Stimulated activated naive CD8-positive, alpha-beta T cell treated with anti-CD3 and anti-CD28 coated beads, Interleukin-15, Interleukin-2, amounts not matched to agents 100 U/mL and 50 U/mL, for 24 hours (primary cell): ENCODE results near the gene NUP214.
"Not testable (repeated sequence)": the region's sequence is repeated elsewhere in the genome, so short reads cannot be mapped to it uniquely, and the experiment has no call there.

ENCODE experiments used
- ATAC-seq: fragments of 150-1000 bp; cut with Tn5 transposase; one replicate; pipeline ENCODE4 v1.10.0; 2021
- DNase-seq: peaks from one replicate; pipeline ENCODE4 v3.0.0; 2021

The NUP214 gene

DNA sequence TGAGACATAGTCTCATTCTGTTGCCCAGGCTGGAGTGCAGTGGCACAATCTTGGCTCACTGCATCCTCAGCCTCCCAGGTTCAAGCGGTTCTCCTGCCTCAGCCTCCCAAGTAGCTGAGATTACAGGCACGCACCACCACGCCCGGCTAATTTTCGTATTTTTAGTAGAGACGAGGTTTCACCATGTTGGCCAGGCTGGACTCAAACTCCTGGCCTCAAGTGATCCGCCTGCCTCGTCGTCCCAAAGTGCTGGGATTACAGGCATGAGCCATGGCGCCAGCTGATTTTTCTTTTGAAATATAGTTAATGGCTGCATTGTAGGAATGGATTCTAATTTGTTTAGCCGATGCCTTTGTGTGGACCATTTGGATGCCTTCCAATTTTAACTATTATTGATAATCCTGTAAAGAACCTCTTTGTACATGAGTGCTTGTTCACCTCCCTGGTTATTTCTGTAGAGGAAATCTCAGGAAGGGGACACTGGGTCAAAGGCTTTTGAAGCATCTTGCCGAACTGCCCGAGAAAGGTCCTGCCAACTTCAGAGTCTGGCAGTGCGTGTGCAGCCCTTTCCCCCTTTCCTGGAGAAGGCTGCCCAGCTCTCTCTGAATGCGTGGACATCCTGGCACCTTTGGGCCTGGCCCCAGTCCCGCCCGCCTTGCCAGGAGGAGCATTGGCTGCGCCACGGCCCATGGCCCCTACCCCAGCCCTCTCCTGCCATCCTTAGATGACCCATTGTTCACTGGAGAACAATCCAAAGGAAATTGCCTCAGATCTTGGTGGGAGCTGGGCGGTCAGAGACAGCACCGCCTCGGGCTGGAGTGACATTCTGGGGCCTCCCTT is 8.9 kb upstream of the NUP214 start:
- no peak for DNase-seq
- ATAC-seq, result no peak

DNA sequence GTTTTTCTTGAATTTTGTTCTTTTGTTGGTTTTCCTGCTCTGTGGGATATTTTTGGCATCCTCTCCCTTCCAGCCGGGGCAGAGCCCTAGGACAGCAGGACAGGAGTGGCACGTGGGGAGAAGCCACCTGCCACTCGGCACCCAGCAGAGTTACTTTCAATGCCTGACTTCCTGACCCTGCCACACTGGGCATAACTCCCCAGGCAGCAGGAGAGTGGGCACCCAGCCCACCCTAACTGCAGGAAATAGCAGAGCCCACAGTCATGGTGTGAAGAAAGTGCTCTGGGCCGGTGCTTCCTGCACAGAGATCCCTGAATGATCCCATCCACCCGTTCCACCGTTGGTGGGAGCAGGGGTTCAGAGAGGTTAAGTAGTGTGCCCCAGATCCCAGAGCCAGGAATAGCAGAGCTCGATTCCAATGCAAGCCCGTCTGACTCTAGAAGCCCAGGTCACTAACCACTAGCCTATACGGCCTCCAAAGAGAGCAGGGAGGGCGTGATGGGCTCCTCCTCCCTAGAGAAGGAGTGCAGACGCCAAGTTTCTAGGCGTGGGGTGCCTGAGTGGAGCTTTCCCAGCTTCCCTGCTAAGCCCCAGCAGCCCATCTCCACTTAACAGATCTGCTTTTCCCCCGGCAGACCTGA is 8.1 kb upstream of the NUP214 start:
- ATAC-seq (no peak), DNase-seq (no peak)

DNA sequence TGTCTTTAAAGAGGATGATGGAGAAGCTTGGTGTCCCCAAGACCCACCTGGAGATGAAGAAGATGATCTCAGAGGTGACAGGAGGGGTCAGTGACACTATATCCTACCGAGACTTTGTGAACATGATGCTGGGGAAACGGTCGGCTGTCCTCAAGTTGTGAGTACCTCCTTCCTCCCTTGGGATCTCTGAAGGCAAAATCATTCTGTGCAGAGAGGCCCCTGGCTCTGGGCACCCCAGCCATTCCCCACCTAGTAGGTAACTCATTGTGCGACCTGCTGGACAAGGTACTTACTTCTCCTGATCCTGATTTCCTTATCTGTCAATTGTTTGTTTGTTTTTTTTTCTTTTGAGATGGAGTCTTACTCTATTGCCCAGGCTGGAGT is 7.6 kb upstream of the NUP214 start:
- DNase-seq (no peak), ATAC-seq (no peak)

DNA sequence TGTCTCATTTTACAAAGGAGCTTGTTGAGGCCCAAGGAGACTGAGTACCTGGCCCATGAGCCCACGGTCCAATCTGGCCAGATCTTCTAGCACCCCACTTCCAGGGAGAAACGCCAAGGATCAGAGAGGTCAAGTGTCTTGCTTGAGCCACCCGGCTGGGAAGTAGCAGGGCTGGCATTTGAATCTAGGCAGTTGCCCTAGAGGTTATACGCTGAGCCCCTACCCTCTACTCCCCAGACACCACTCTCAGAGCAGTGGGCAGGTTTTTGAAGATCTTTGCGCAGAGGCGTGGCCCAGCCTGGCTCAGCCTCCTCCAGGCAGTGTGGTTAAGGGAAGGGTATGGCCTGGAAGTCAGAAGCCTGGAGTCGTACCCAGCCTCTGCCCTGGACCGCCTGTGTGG is 5.8 kb upstream of the NUP214 start:
- no peak for ATAC-seq
- DNase-seq, result no peak

DNA sequence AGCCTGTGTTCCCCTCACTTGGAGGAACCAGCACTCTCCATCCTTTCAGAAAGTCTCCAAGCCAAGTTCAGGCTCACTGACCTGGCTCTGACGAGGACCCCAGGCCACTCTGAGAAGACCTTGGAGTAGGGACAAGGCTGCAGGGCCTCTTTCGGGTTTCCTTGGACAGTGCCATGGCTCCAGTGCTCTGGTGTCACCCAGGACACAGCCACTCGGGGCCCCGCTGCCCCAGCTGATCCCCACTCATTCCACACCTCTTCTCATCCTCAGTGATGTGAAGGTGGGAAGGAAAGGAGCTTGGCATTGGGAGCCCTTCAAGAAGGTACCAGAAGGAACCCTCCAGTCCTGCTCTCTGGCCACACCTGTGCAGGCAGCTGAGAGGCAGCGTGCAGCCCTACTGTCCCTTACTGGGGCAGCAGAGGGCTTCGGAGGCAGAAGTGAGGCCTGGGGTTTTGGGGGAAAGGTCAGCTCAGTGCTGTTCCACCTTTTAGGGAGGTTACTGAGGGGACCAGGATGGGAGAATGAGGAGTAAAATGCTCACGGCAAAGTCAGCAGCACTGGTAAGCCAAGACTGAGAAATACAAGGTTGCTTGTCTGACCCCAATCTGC is 4.7 kb upstream of the NUP214 start:
- ATAC-seq, result no peak
- no peak for DNase-seq

DNA sequence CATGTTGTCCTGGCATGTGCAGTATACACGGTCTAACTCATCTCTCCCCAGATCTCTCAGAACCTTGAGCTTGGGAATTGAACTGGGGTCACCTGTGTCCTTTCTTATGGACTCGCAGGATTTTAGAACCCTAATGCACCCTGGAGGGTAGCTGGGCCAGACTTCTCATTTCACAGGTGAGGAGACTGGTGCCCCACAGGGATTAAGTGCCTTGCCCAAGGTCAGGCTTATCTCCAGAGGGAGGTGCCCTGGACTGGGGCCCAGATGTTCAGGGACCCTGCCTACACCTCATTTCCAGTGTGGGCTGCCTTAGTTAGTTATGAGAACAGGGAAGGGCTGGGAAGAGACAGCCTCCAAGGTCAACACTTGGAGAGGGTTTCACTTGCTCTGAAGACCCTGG is 4.0 kb upstream of the NUP214 start:
- DNase-seq (no peak), ATAC-seq (no peak)

DNA sequence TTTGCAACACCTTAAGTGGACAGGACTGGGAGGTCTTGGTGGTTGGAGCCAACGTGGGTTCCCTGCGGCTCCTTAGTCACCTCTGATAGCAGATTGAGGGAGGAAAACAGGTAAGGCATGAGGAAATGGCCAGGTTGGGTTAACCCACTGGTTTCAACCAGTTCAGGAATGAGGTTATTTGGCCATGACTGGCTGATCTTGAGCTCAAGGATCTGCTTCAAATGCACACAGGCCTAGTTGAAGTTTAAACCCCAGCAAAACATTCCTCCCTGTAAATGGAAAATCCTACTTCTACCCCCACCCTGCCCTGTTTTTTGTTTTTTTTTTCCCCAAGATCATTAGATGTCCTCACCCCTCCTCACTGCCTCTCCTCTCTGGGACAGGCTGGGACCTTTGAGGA is 3.2 kb upstream of the NUP214 start:
- DNase-seq (no peak), ATAC-seq (no peak)

DNA sequence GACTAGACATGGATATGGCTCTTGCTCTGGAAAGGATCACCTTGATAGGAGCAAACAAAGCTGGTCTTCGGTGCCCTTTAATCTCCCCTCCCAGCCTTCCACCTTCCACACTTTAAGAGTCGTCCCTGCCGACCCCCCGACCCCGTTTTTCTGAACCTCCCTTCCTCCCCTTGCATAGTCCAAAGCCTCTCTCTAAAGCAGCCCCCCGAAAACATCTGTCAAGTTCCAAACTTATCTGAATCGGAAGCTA is 423 bp upstream of the NUP214 start:
- no peak for DNase-seq
- ATAC-seq, result no peak

DNA sequence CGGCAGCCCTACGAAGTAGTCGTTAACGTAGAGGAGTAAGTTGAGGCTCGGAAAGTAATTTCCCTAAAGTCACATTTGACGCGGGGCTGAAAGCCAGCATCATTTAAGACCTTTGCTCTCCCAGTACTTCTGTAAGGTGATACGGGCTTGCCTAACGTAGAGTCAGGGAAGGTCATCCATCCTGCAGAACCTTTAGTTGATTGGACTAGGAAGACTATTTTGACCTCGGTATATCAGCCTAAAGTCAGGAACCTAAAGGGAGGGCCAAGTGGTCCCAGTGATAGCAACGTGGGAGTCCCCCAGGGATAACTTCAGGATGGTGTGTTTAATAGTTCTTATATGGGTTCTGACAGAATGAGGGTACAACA is 657 bp downstream of the NUP214 start:
- ATAC-seq, result no peak
- no peak for DNase-seq

DNA sequence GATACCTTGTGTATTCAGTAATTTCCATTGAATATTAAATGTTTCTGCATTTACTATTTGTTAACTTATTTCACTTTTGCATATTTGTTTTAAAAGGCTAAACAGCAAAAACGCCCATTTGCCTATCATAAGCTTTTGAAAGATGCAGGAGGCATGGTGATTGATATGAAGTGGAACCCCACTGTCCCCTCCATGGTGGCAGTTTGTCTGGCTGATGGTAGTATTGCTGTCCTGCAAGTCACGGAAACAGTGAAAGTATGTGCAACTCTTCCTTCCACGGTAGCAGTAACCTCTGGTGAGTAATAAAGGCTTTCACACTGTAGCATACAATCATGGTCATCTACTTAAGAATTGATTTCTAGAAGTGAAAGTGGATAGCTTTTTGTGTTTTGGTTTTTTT is 3.8 kb downstream of the NUP214 start:
- ATAC-seq, result no peak

DNA sequence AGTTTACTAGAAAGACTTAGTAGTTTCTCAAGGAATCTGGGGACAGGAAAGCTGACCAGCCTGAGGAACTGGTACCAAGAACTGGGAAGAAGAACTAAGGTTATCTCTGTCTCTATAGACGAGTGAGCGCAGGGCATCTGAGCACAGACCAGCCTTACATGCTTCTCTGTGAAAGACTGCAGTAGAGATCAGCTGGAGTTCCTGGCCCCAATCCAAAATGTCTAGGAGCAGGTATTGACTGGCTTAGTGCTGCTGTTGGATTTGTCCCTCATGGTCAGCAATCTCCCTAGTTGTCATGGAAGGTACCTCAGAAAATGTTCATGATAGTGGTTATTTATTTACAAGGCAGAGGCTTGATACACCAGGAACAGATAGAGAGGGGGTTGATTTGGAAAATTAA is 13.3 kb downstream of the NUP214 start:
- DNase-seq (no peak), ATAC-seq (no peak)

More for the DNA sequence above, 3.8 kb downstream of the NUP214 start:
- DNase-seq, result no peak

DNA sequence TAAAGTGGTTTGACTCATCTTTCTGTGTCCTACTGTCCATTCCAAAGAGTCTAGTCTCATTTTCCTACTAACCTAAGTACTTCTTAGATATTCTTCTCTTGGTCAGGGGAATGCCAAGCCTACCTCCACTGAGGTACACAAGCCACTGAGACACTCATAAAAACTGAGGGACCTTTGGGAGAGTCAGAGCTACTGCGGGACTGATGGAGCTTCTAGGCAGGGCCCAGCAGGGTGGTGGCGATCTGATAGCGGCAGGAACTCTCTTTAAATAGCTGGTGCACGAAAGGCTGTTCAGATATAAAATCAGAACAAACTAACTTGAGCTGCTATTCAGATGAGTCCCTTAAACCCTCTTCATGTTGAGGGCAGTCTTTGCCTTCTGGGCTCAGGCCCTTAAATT is 14.7 kb downstream of the NUP214 start:
- DNase-seq (no peak), ATAC-seq (no peak)

DNA sequence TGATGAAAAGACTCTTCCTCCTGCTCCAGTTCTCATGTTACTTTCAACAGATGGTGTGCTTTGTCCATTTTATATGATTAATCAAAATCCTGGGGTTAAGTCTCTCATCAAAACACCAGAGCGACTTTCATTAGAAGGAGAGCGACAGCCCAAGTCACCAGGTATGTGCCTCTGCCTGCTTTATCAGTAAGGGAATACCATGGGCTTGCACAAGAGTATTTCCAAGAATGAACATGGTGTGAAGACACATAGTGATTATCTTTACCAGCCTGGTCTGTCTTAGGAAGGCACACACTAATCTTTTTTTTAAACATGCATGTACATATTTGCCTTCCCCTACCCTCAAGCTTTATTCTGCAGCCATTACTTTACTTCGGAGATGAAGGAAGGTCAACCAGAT is 15.2 kb downstream of the NUP214 start:
- no peak for DNase-seq

DNA sequence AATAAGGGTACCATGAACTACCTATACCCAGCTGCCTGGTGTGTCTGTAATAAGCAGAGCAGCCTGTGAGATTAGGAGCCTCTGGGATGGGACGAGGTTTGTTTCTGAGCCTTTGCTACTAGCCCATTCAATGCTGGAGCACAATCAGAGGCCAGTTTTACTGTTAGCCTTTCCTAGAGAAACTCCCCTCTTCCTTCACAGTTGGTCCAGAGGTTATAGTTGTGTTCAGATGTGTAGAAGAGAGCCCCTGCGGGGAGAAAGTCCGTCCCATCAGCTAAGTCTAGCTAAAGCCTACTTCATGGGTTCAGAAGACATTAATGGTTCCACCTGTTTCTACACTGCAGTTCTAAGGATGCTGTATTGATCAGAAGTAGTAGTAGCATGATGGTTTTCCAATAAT is 16.8 kb downstream of the NUP214 start:
- no peak for ATAC-seq

More for the DNA sequence above, 15.2 kb downstream of the NUP214 start:
- ATAC-seq, result no peak

DNA sequence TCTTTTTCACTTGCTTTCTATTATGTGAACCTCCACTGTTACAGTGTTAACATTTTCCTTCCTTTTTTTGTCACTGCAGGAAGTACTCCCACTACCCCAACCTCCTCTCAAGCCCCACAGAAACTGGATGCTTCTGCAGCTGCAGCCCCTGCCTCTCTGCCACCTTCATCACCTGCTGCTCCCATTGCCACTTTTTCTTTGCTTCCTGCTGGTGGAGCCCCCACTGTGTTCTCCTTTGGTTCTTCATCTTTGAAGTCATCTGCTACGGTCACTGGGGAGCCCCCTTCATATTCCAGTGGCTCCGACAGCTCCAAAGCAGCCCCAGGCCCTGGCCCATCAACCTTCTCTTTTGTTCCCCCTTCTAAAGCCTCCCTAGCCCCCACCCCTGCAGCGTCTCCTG is 18.8 kb downstream of the NUP214 start:
- ATAC-seq (no peak), DNase-seq (no peak)

More for the DNA sequence above, 16.8 kb downstream of the NUP214 start:
- no peak for DNase-seq

DNA sequence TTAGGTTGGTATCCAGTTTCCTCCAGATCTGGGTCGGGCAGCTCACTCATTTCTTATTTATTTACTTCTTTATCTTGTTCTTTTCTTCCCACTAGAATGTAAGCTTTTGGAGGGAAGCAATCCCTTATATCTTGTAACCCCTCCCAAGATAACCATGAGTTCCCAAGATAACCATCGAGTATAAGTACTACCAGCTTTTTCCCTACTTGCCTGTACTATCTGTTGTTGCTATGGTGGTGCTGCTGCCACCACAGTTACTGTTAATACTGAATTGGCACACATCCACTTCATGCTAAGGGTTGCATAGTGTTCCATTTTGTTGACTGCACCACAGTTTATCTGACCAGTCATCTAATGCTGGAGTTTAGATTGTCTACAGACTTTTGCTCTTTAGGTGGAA is 19.9 kb downstream of the NUP214 start:
- no peak for ATAC-seq
- DNase-seq, result no peak

DNA sequence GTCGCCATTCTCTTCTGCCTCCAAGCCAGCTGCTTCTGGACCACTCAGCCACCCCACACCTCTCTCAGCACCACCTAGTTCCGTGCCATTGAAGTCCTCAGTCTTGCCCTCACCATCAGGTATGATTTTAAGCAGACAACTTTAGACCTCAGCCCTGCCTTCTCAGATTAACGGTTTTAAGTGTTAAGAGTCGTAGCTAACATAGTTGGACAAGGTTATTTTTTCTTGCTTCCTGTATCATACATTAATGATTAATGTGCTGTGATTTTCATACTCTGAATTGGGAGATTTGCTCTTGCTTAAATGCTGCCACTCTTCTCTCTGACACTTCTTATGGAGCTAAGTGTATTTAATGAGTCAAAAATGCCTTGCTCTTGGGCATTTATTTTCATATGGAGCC is 20.8 kb downstream of the NUP214 start:
- ATAC-seq (no peak), DNase-seq (no peak)

DNA sequence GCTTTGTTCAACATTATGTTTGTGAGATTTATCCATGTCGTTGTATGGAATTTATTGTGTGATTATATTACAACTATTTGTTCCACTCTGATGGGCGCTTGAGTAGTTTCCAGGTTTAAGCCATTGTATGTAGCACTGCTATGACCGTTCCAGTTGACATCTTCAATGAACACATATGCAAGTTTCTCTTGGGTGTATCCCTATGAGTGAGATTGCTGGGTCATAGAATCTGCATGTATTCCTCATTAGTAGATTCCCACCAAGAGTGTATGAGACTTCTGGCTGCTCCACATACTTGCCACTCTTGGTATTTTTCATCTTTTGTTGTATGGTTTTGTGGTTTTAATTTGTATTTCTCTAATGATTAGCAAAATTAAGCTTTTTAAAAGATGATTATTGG is 22.9 kb downstream of the NUP214 start:
- DNase-seq, result no peak
- ATAC-seq, result no peak

DNA sequence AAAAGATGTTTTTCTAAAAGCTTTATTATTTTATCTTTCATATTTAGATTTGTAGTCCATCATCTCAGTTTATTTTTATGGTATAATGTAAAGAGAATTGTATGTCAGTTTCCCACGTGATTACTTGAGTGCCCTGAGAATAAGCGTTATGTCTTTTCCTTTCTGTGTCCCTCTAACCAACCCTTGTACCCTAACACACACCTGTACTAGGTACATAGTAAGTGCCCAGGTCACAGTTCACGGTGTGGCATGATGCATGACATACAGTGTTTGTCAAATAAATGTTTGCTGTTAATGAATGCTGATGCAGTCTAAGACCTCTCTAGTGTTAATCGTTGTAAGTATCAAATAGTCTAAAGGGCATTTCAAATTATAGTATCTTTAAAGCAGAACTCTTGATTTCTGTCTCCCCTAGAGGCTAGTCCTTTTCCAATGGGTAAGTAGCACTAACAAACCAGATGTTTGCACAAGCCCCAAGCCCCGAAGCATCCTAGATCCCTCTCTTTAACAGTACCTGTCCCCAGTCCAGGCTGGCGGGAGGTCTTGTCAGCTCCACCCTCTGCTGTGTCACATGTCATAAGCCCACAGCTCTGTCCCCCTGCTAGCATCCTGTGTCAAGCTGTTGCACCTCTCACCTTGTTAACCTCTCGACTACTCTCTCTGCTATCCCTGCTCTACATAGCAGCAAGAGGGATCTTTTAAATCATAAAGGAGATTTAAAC is 23.7 kb downstream of the NUP214 start:
- ATAC-seq (no peak), DNase-seq (no peak)

DNA sequence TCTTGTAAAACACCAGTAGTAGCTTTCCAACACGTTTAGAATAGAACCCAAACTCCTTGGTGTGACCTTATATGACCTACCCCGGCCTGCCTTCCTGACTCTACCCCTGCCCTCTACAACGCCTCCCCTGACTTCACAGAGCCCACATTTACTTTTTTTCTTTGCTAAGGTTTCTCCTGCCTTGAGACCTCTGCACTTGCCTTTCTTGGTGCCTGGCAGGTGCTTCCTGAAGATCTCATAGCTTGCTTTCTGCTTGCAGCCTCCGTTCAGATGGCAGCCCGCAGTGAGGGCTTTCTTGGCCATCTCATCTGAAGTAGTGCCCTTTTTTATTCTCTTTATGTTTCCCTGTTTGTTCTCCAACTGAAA is 24.3 kb downstream of the NUP214 start:
- DNase-seq (no peak), ATAC-seq (no peak)

DNA sequence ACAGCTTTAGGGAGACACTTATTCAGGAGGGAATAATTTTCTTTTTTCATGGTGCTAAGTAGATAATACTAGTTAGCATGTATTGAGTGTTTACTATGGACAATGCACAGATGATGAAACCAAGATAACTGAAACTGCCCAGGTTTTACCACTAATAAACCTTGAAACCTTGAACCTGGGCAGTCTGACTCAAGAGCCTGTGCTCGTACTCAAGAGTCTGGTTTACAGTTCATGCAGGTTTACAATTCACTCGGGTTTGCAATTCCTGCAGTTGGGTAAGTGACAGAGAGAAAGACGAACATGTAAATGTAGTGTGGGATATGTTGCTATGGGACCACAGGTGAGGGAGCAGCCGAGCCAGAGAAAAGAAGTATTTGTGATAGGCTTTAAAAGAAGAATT is 28.2 kb downstream of the NUP214 start:
- no peak for DNase-seq
- ATAC-seq, result no peak

DNA sequence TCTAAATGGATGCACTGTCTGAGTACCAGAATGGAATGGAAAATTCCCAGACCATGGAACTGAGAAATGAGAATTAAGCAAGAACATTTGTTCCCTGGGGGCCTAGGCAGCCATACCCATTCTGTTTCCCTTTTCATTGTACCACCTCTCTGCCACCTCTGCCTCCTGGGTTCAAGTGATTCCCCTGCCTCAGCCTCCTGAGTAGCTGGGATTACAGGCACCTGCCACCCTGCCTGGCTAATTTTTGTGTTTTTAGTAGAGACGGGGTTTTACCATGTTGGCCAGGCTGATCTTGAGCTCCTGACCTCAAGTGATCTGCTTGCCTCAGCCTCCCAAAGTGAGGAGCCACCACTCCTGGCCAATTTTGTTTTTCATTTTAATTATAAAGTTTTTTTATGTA is 33.3 kb downstream of the NUP214 start:
- ATAC-seq, DNase-seq: not testable (repeated sequence)

DNA sequence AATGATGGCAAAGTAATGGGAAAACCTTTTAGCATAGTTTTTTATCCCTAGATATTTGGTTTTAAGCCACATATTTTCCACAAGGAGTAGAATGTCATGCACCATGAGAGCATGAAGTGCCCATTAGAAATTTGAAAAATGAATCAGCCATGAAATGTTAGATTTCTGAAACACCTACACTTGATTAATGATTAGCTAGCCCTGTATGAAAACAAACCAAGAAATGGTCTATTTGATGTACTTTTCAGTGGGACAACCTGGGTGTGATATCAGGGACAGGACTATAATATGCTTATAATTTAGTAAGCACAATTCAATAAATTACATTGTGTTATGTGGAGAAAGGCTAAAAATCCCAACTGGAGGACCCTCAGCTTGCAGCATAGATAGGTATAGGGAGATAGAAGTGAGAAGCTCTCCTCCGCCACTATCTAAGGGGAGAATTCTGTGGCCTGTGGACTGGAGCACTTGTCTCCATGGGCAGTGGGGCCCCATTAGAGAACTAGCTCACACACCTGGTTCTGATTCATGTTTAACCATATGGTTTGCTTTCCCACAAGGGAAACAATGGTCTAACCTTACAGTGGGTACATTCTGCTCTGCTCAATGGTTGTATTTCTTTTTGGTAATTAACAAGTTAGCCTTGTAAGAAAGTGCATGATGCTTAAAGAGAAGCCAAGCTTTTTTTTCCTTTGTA is 35.2 kb downstream of the NUP214 start:
- no peak for DNase-seq
- no peak for ATAC-seq
